ENCODE data around the gene MAPRE2.

- no peak for TF ChIP-seq CTCF (IDR thresholded peaks at IDR 0.05)
- TF ChIP-seq POLR2A (IDR thresholded peaks at IDR 0.05; ENCODE audit: low read depth), result no peak
- TF ChIP-seq POLR2AphosphoS5 (IDR thresholded peaks at IDR 0.05), result no peak
Measured at GRCh38 chr18:35089891-35090550, 48.8 kb downstream of the MAPRE2 start.
